Measurements from ENCODE around the gene CYP11A1. TPM values are rescaled to one million over a fixed set of nuclear protein-coding genes. Genes with fewer than 3 reads are reported as not detected.

The CYP11A1 gene
- total and polyA plus RNA-seq, 2 donors (not counting 1 experiment from before 2014, with no cell fraction given), result not detected

- ATAC-seq (ENCODE audit: low read depth) (no peak), DNase-seq (no peak)
- Histone ChIP-seq H3K27me3 (replicated peaks in 1 of 4; ENCODE audit: control extremely low read depth in 1 of 4, control insufficient read depth in 3 of 4, insufficient read depth in 4 of 4, low read length in 3 of 4) (no peaks in the 10 kb centered on the region), H3K4me2 (replicated peaks; ENCODE audit: low read depth, low read length, poor library complexity, severe bottlenecking) (peak overlapping the region; percentile 76), H3K4me1 (ENCODE audit: control insufficient read depth in 2 of 2, insufficient read depth in 2 of 2, low read length in 2 of 2) (peaks cover 61 to 68% of the 10 kb centered on the region in 2 donors), H3K27ac (ENCODE audit: low read length in 2 of 2) (peak overlapping the region; percentile 87 to 97), H3K79me2 (ENCODE audit: control insufficient read depth, insufficient read depth, low read length) (peaks cover 19% of the 10 kb centered on the region), H3K9ac (ENCODE audit: low read length) (no peak overlapping the region), H3K36me3 (replicated peaks in 1 of 2; ENCODE audit: control extremely low read depth in 1 of 2, control insufficient read depth in 1 of 2, extremely low read depth in 1 of 2, insufficient read depth in 2 of 2, low read length in 1 of 2) (no peaks in the 10 kb centered on the region), H2AFZ (ENCODE audit: insufficient read depth, low read depth, low read length, poor library complexity, severe bottlenecking) (no peak overlapping the region), H3K9me3 (ENCODE audit: control extremely low read depth in 1 of 3, control insufficient read depth in 2 of 3, insufficient read depth in 1 of 3, low read length in 2 of 3) (no peaks in the 10 kb centered on the region), H4K20me1 (ENCODE audit: control insufficient read depth, insufficient read depth, low read length, poor library complexity, severe bottlenecking) (no peaks in the 10 kb centered on the region), H3K4me3 (ENCODE audit: control extremely low read depth in 1 of 5, extremely low read depth in 1 of 5, insufficient read depth in 1 of 5, low read depth in 2 of 5, low read length in 4 of 5) (no peak overlapping the region)
- intact Hi-C loops (cut with micrococcal nuclease), result loop anchor here (5.0 kb wide), 1 partner anchor 391 kb away; the partner anchor contains the start of genes PML and STOML1
- Mint-ChIP-seq H3K9me3 (ENCODE audit: insufficient read depth) (no peaks in the 10 kb centered on the region), H3K27me3 (no peaks in the 10 kb centered on the region), H3K4me1 (peaks cover 69% of the 10 kb centered on the region), H3K4me3 (peak overlapping the region; percentile 82), H3K27ac (peak overlapping the region; percentile 98)
- TF ChIP-seq EZH2 (IDR thresholded peaks at IDR 0.05; ENCODE audit: borderline replicate concordance, insufficient read depth, low read depth, low read length, poor library complexity, severe bottlenecking) (no peak), CTCF (IDR thresholded peaks at IDR 0.05) (no peak)
- ChIA-PET CTCF (interaction anchor here (0.6 to 23.1 kb wide), 17 partner anchors 8 to 394 kb away, joined by 3 to 855 read pairs (median 8); partner anchors contain the start of genes SEMA7A and UBL7), POLR2A (interaction anchor here (0.7 to 4.2 kb wide), 6 partner anchors 12 to 394 kb away, joined by 5 to 64 read pairs (median 34); partner anchors contain the start of genes SEMA7A and UBL7)
- 75% methylated on average over 4 of the region's 4 CpGs for WGBS (ENCODE audit: insufficient coverage)
Observed at GRCh38 chr15:74383286-74383685, 15.8 kb upstream of the CYP11A1 start.

All from B cell (primary cell).